Osteoblast (primary cell): Measurements from ENCODE around the gene LRP1B. TPM values are rescaled to one million over a fixed set of nuclear protein-coding genes. Genes with fewer than 3 reads are reported as not detected.

Experiments
- DNase-seq: peaks from one replicate; pipeline ENCODE4 v3.0.0; 2011; ENCODE audit warnings: low spot score, mixed read lengths; ENCODE audit not compliant: insufficient read length; ENCODE audit errors: missing footprints
- H2AFZ ChIP-seq: 2 replicates; pipeline ENCODE4 v1.6.0; 2011; ENCODE audit warnings: mild to moderate bottlenecking, low read length
- H3K27ac ChIP-seq: 2 replicates; pipeline ENCODE4 v1.5.1; 2011; ENCODE audit warnings: mild to moderate bottlenecking, low read depth, low read length, moderate library complexity
- H3K27me3 ChIP-seq: 2 replicates; pipeline ENCODE4 v1.6.0; 2012; ENCODE audit warnings: mild to moderate bottlenecking, control low read depth, inconsistent platforms, low read length, moderate library complexity; ENCODE audit not compliant: insufficient read depth
- H3K36me3 ChIP-seq: 2 replicates; pipeline ENCODE4 v1.5.1; 2011; ENCODE audit warnings: mild to moderate bottlenecking, low read length, control low read depth, moderate library complexity; ENCODE audit not compliant: insufficient read depth
- H3K4me1 ChIP-seq: 2 replicates; pipeline ENCODE4 v1.5.1; 2011; ENCODE audit warnings: mild to moderate bottlenecking, low read length, control low read depth, moderate library complexity; ENCODE audit not compliant: insufficient read depth
- H3K4me2 ChIP-seq: 2 replicates; pipeline ENCODE4 v1.6.0; 2011; ENCODE audit warnings: mild to moderate bottlenecking, low read length; ENCODE audit not compliant: insufficient read depth
- H3K4me3 ChIP-seq: fragments of 200-600 bp; sonication (generic); 3 replicates; pipeline ENCODE4 v1.5.1; 2012; ENCODE audit warnings: mild to moderate bottlenecking, low read length, inconsistent platforms; ENCODE audit not compliant: insufficient read depth
- H3K79me2 ChIP-seq: 2 replicates; pipeline ENCODE4 v1.6.0; 2012; ENCODE audit warnings: mild to moderate bottlenecking, low read length, control low read depth, inconsistent platforms; ENCODE audit not compliant: insufficient read depth
- H3K9me3 ChIP-seq: 2 replicates; pipeline ENCODE4 v1.5.1; 2011; ENCODE audit warnings: low read depth, low read length, control low read depth
- H4K20me1 ChIP-seq: 2 replicates; pipeline ENCODE4 v1.6.0; 2012; ENCODE audit warnings: mild to moderate bottlenecking, low read length, control low read depth; ENCODE audit not compliant: insufficient read depth
- CTCF ChIP-seq: IDR thresholded peaks from 2 replicates; pipeline ENCODE4 v1.5.1; 2011; ENCODE audit warnings: mild to moderate bottlenecking, low read depth, low read length, moderate library complexity; ENCODE audit errors: extremely low read depth
- total RNA-seq: library from RNA; depleted of rRNA; stranded (reverse); fragments of >200 nt; gene quantifications from 2 replicates; pipeline ENCODE4 v1.2.3, GENCODE V29; 2012

The LRP1B gene
- total RNA-seq, 1 donor = not detected

- no peaks in the 10 kb centered on the region for H3K27me3 ChIP-seq
- H4K20me1 ChIP-seq = no peaks in the 10 kb centered on the region
- H2AFZ ChIP-seq = no peak overlapping the region
- no peak for DNase-seq
- no peak for TF ChIP-seq CTCF
- H3K9me3 ChIP-seq = peaks cover 2% of the 10 kb centered on the region
- H3K27ac ChIP-seq = no peak overlapping the region
- no peak overlapping the region for H3K4me3 ChIP-seq
- H3K4me1 ChIP-seq = no peaks in the 10 kb centered on the region
- H3K36me3 ChIP-seq = no peaks in the 10 kb centered on the region
- no peak overlapping the region for H3K4me2 ChIP-seq
- H3K79me2 ChIP-seq = no peaks in the 10 kb centered on the region
These were observed 655.0 kb downstream of the LRP1B start for GRCh38 chr2:141475801-141476200.

- no peak for TF ChIP-seq CTCF
- Histone ChIP-seq H2AFZ (no peak overlapping the region), H3K79me2 (no peaks in the 10 kb centered on the region), H3K36me3 (no peaks in the 10 kb centered on the region), H3K9me3 (no peaks in the 10 kb centered on the region), H3K27ac (no peak overlapping the region), H3K27me3 (no peaks in the 10 kb centered on the region), H3K4me1 (no peaks in the 10 kb centered on the region), H3K4me3 (no peak overlapping the region), H3K4me2 (no peak overlapping the region), H4K20me1 (no peaks in the 10 kb centered on the region)
- no peak for DNase-seq
These were observed 662.1 kb downstream of the LRP1B start for GRCh38 chr2:141468761-141469160.

- Histone ChIP-seq H3K4me1 (no peaks in the 10 kb centered on the region), H3K27me3 (no peaks in the 10 kb centered on the region), H3K4me3 (no peak overlapping the region)
These were observed 663.5 kb downstream of the LRP1B start for GRCh38 chr2:141467331-141467730.

GRCh38 chr2:141464995-141465394 is 665.8 kb downstream of the LRP1B start:
- no peak for TF ChIP-seq CTCF

More at GRCh38 chr2:141467331-141467730, 663.5 kb downstream of the LRP1B start:
- Histone ChIP-seq H3K27ac (no peak overlapping the region), H3K79me2 (no peaks in the 10 kb centered on the region), H3K9me3 (no peaks in the 10 kb centered on the region), H2AFZ (no peak overlapping the region), H3K4me2 (no peak overlapping the region), H3K36me3 (no peaks in the 10 kb centered on the region), H4K20me1 (no peaks in the 10 kb centered on the region)
- no peak for TF ChIP-seq CTCF
- DNase-seq = no peak

More at GRCh38 chr2:141464995-141465394, 665.8 kb downstream of the LRP1B start:
- Histone ChIP-seq H3K4me1 (no peaks in the 10 kb centered on the region), H3K27me3 (no peaks in the 10 kb centered on the region), H2AFZ (no peak overlapping the region), H3K4me2 (no peak overlapping the region), H3K79me2 (no peaks in the 10 kb centered on the region), H3K4me3 (no peak overlapping the region), H3K9me3 (no peaks in the 10 kb centered on the region), H4K20me1 (no peaks in the 10 kb centered on the region), H3K27ac (no peak overlapping the region), H3K36me3 (no peaks in the 10 kb centered on the region)
- DNase-seq = no peak
